K562 (cell line): Measurements from ENCODE around the gene SEC23A. TPM values are rescaled to one million over a fixed set of nuclear protein-coding genes. Genes with fewer than 3 reads are reported as not detected.
A peak's percentile ranks its signal among the peaks of the same experiment; 100 is the strongest.

Experiments used
- CBX1 ChIP-seq: sonication (generic); IDR thresholded peaks from 2 replicates; pipeline ENCODE4 v1.6.1; 2016; ENCODE audit warnings: antibody characterized with exemption, low read depth, mild to moderate bottlenecking
- CCNT2 ChIP-seq: IDR thresholded peaks from 2 replicates; pipeline ENCODE4 v1.6.1; 2011; ENCODE audit warnings: borderline replicate concordance, low read depth, mild to moderate bottlenecking, moderate library complexity, mixed read lengths, low read length; ENCODE audit not compliant: insufficient read length; ENCODE audit errors: extremely low read depth
- CREB1 ChIP-seq, 2 experiments: sonication (generic) in 1 of 2; formaldehyde crosslinking in 1 of 2; IDR thresholded peaks; 2 replicates each; pipeline versions ENCODE4 v1.6.1 to v1.8.0; 2012 to 2022; ENCODE audit warnings: inconsistent platforms in 1 of 2, mild to moderate bottlenecking in 1 of 2, missing genetic modification reagents in 1 of 2, moderate library complexity in 1 of 2
- EGR1 ChIP-seq: fragments of 450-650 bp; conservative IDR thresholded peaks from 2 replicates; pipeline ENCODE4 v1.6.1; 2017; ENCODE audit warnings: mild to moderate bottlenecking
- GTF2E2 ChIP-seq: fragments of 200-800 bp; sonication (Bioruptor generic); IDR thresholded peaks from 2 replicates; pipeline ENCODE4 v1.6.1; 2016; ENCODE audit warnings: missing genetic modification characterization, missing compliant biosample characterization
- HDAC2 ChIP-seq: fragments of 450-650 bp; IDR thresholded peaks from 2 replicates; pipeline ENCODE4 v1.6.1; 2016; ENCODE audit warnings: mild to moderate bottlenecking
- KLF6 ChIP-seq: fragments of 250-450 bp; sonication (Bioruptor Pico); IDR thresholded peaks from 2 replicates; pipeline ENCODE4 v1.4.0; 2020; ENCODE audit warnings: mild to moderate bottlenecking, moderate library complexity, borderline replicate concordance
- MAFK ChIP-seq: IDR thresholded peaks from 2 replicates; pipeline ENCODE4 v1.6.1; 2011; ENCODE audit warnings: low read length, improper control_type of control experiment
- MAZ ChIP-seq, 2 experiments: fragments of 450-650 bp in 1 of 2; sonication (generic) in 1 of 2; formaldehyde crosslinking; IDR thresholded peaks in 1 of 2; conservative IDR thresholded peaks in 1 of 2; 2 replicates each; pipeline versions ENCODE4 v1.4.0 to v1.5.0; 2020; ENCODE audit warnings: mild to moderate bottlenecking in 1 of 2, missing genetic modification reagents in 1 of 2
- PHF8 ChIP-seq: fragments of 200-600 bp; sonication (generic); IDR thresholded peaks from 2 replicates; pipeline ENCODE4 v1.6.1; 2012; ENCODE audit warnings: mixed run types, mild to moderate bottlenecking, inconsistent platforms, low read length, moderate library complexity, borderline replicate concordance
- POLR2AphosphoS5 ChIP-seq: IDR thresholded peaks from 2 replicates; pipeline ENCODE4 v1.6.1; 2011; ENCODE audit warnings: mild to moderate bottlenecking, low read depth, low read length, moderate library complexity; ENCODE audit not compliant: control insufficient read depth, insufficient read depth
- POLR2B ChIP-seq: fragments of 450-650 bp; IDR thresholded peaks from 2 replicates; pipeline ENCODE4 v1.6.1; 2018; ENCODE audit warnings: low read depth; ENCODE audit not compliant: partially characterized antibody
- SUPT5H ChIP-seq: fragments of 450-650 bp; IDR thresholded peaks from 2 replicates; pipeline ENCODE4 v1.6.1; 2016
- TAF1 ChIP-seq: IDR thresholded peaks from 2 replicates; pipeline ENCODE4 v1.6.1; 2011; ENCODE audit warnings: mild to moderate bottlenecking, low read length, moderate library complexity; ENCODE audit not compliant: insufficient read depth, control insufficient read depth, severe bottlenecking; ENCODE audit errors: extremely low read depth
- TRIM24 ChIP-seq, 2 experiments: fragments of 450-650 bp; IDR thresholded peaks; 2 replicates each; pipeline ENCODE4 v1.6.1; 2016
- ZNF766 ChIP-seq: fragments of 200-800 bp; sonication (Bioruptor generic); conservative IDR thresholded peaks from 2 replicates; pipeline ENCODE4 v1.6.1; 2016; ENCODE audit warnings: missing genetic modification characterization, missing compliant biosample characterization
- polyA plus RNA-seq, 8 experiments: library from polyadenylated mRNA; depleted of rRNA in 4 of 8; stranded (reverse) in 5 of 8; unstranded in 3 of 8; fragments of >200 nt; fragmentation: Nextera tagmentation in 2 of 8; fragmentation: Illumina TruSeq in 1 of 8; extraction: Ambion mirVana in 2 of 8; extraction: Trizol in 1 of 8; gene quantifications; 2 replicates each; pipeline versions ENCODE4 v1.2.1 to v1.2.3, GENCODE V29; 2011 to 2014; ENCODE audit warnings: inconsistent platforms in 1 of 8, missing spikeins in 1 of 8
- total RNA-seq, 7 experiments: library from RNA; depleted of rRNA in 6 of 7; stranded (reverse); fragments of >200 nt in 6 of 7; fragmentation: Illumina TruSeq in 2 of 7; extraction: Trizol in 2 of 7; gene quantifications; 2 replicates each; pipeline versions ENCODE4 v1.2.1 to v1.2.3, GENCODE V29; 2011 to 2021; ENCODE audit warnings: low replicate concordance in 1 of 7
- TF ChIP-seq, protein P1 (sequence below), 2 experiments: fragments of 200-800 bp in 1 of 2; sonication (Bioruptor generic) in 1 of 2; sonication (generic) in 1 of 2; formaldehyde crosslinking in 1 of 2; IDR thresholded peaks in 1 of 2; conservative IDR thresholded peaks in 1 of 2; 2 replicates each; pipeline versions ENCODE4 v1.5.0 to v1.6.1; 2016 to 2020; ENCODE audit warnings: missing compliant biosample characterization in 1 of 2, missing genetic modification characterization in 1 of 2, missing genetic modification reagents in 1 of 2
- TF ChIP-seq, protein P2 (sequence below): sonication (generic); formaldehyde crosslinking; IDR thresholded peaks from 2 replicates; pipeline ENCODE4 v1.9.0; 2022; ENCODE audit warnings: mild to moderate bottlenecking, missing genetic modification reagents
- TF ChIP-seq, protein P3 (sequence below), 2 experiments: IDR thresholded peaks; 2 replicates each; pipeline ENCODE4 v1.6.1; 2012; ENCODE audit warnings: improper control_type of control experiment in 2 of 2, low read depth in 2 of 2, low read length in 2 of 2, borderline replicate concordance in 1 of 2
- TF ChIP-seq, protein P4 (sequence below): IDR thresholded peaks from 2 replicates; pipeline ENCODE4 v1.6.1; 2011; ENCODE audit not compliant: insufficient read length; ENCODE audit errors: extremely low read depth

The SEC23A gene
- total and polyA plus RNA-seq, 9 of the 15 experiments (the other 6 are each of a cell fraction or from before 2014, with no cell fraction given): 5.5 to 47.0 (median 14.5) TPM

DNA sequence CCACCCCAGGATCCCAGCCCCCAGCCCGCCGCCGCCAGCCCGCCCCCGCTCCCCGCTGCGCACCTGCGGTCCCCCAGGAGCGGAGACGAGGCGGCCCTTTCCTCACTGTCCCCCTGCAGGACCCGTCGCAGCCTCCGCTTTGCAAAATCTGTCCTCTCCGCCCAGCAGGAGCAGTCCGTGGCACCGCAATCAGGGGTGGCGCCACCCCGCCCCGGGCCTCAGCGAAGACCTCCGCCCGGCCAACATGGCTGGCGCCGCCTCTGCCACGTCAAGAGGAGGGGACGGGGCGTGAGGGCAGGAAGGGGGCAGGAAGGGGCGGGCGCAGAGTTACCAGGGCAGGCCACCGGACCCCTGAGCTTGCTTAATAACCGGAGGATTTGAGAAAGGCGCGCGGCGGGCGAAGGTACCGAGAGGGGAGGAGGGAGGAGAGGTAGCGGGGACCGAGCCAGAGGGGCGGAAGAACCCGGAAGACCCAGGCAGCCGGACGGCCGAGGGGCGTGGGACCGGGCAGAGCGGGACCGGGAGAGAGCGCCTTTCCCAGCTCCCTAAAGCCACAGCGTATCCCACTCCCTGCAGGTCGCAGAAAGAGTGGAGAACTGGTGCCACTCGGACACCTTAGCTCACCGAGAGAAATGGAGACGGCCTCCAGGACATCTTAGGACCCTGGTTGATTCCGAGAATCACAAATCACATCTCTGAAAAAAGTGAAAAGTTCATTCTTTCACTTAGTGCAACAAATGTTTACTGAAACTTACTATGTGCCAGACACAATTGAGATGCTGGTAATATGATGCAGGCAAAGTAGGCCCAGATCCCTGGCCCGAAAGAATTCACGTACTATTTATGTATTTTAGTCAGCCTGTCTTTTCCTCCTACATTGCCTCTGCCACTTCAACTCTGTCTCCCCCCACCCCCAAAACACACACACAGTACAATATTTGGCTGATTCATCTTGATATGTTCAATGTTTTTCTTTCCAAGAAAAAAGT is at the start of gene SEC23A (continued):
- TF ChIP-seq, protein P1, sequence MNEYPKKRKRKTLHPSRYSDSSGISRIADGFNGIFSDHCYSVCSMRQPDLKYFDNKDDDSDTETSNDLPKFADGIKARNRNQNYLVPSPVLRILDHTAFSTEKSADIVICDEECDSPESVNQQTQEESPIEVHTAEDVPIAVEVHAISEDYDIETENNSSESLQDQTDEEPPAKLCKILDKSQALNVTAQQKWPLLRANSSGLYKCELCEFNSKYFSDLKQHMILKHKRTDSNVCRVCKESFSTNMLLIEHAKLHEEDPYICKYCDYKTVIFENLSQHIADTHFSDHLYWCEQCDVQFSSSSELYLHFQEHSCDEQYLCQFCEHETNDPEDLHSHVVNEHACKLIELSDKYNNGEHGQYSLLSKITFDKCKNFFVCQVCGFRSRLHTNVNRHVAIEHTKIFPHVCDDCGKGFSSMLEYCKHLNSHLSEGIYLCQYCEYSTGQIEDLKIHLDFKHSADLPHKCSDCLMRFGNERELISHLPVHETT (CRISPR knock-in tag; conservative IDR thresholded peaks at IDR 0.05 in 1 of 2, IDR thresholded peaks at IDR 0.05 in 1 of 2): peak in 1 of 2 experiments; percentile 56; a peak in 1 of 4 replicates
- no peak for TF ChIP-seq MAFK
- TF ChIP-seq, protein P2, sequence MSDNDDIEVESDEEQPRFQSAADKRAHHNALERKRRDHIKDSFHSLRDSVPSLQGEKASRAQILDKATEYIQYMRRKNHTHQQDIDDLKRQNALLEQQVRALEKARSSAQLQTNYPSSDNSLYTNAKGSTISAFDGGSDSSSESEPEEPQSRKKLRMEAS (CRISPR knock-in tag): peak; percentile 20; the same call in 1 of the 2 replicates
- peak; percentile 48; the same call in 1 of the 2 replicates for TF ChIP-seq HDAC2
- peak; percentile 63 for TF ChIP-seq EGR1
- TF ChIP-seq GTF2E2: peak; percentile 60; the same call in 1 of the 2 replicates
- no peak for TF ChIP-seq ZNF766 (CRISPR knock-in tag)
- no peak for TF ChIP-seq CCNT2
- TF ChIP-seq TRIM24 (IDR thresholded peaks at IDR 0.05): peak in 1 of 2 experiments; percentile 31; a peak in 1 of 4 replicates
- TF ChIP-seq PHF8: peak; percentile 73
- TF ChIP-seq MAZ (CRISPR knock-in tag; conservative IDR thresholded peaks at IDR 0.05 in 1 of 2, IDR thresholded peaks at IDR 0.05 in 1 of 2): peak; percentile 53 to 86; a peak in 3 of 4 replicates
- TF ChIP-seq POLR2AphosphoS5: peak; percentile 43; the same call in 1 of the 2 replicates
- 0 out of 2 replicates have a peak, but pooled peaks have one; percentile 14 for TF ChIP-seq CBX1
- peak; percentile 68 for TF ChIP-seq POLR2B
- TF ChIP-seq KLF6 (CRISPR knock-in tag): peak; percentile 33; the same call in 1 of the 2 replicates
- TF ChIP-seq CREB1 (IDR thresholded peaks at IDR 0.05): peak; percentile 77
- TF ChIP-seq CREB1 (CRISPR knock-in tag; IDR thresholded peaks at IDR 0.05): peak; percentile 54; the same call in 1 of the 2 replicates
- TF ChIP-seq, protein P3, sequence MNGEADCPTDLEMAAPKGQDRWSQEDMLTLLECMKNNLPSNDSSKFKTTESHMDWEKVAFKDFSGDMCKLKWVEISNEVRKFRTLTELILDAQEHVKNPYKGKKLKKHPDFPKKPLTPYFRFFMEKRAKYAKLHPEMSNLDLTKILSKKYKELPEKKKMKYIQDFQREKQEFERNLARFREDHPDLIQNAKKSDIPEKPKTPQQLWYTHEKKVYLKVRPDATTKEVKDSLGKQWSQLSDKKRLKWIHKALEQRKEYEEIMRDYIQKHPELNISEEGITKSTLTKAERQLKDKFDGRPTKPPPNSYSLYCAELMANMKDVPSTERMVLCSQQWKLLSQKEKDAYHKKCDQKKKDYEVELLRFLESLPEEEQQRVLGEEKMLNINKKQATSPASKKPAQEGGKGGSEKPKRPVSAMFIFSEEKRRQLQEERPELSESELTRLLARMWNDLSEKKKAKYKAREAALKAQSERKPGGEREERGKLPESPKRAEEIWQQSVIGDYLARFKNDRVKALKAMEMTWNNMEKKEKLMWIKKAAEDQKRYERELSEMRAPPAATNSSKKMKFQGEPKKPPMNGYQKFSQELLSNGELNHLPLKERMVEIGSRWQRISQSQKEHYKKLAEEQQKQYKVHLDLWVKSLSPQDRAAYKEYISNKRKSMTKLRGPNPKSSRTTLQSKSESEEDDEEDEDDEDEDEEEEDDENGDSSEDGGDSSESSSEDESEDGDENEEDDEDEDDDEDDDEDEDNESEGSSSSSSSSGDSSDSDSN (IDR thresholded peaks at IDR 0.05; ENCODE audit: borderline replicate concordance in 1 of 2, low read depth in 2 of 2, low read length in 2 of 2): 0 out of 4 replicates have a peak, but pooled peaks of 1 of the 2 experiments have one; percentile 43
- peak; percentile 87 for TF ChIP-seq SUPT5H
- TF ChIP-seq, protein P4, sequence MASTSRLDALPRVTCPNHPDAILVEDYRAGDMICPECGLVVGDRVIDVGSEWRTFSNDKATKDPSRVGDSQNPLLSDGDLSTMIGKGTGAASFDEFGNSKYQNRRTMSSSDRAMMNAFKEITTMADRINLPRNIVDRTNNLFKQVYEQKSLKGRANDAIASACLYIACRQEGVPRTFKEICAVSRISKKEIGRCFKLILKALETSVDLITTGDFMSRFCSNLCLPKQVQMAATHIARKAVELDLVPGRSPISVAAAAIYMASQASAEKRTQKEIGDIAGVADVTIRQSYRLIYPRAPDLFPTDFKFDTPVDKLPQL: no peak
- TF ChIP-seq TAF1: peak; percentile 73
